MM.1S (cell line): ENCODE results near the gene SMIM35.

ENCODE experiments used
- DNase-seq: peaks from one replicate; pipeline ENCODE4 v3.0.0-alpha.2; 2015
- H2AFZ ChIP-seq: fragments of 300-600 bp; sonication (generic); 2 replicates; pipeline ENCODE4 v1.6.0; 2016; ENCODE audit warnings: antibody characterized with exemption, low read length
- H3F3A ChIP-seq: fragments of 300-600 bp; sonication (generic); 2 replicates; pipeline ENCODE4 v1.6.1; 2016; ENCODE audit warnings: mild to moderate bottlenecking, antibody characterized with exemption, low read length, moderate library complexity, mixed read lengths; ENCODE audit not compliant: insufficient read depth
- H3K27ac ChIP-seq: fragments of 300-600 bp; sonication (generic); 2 replicates; pipeline ENCODE4 v1.5.1; 2016; ENCODE audit warnings: mild to moderate bottlenecking, low read length
- H3K27me3 ChIP-seq: fragments of 300-600 bp; sonication (generic); replicated peaks from 2 replicates; pipeline ENCODE4 v1.6.0; 2016; ENCODE audit warnings: low read length; ENCODE audit not compliant: insufficient read depth
- H3K36me3 ChIP-seq: fragments of 300-600 bp; sonication (generic); replicated peaks from 2 replicates; pipeline ENCODE4 v1.6.1; 2016; ENCODE audit warnings: mild to moderate bottlenecking, low read length, mixed read lengths; ENCODE audit not compliant: insufficient read depth
- H3K4me1 ChIP-seq: fragments of 300-600 bp; sonication (generic); 2 replicates; pipeline ENCODE4 v1.6.1; 2016; ENCODE audit warnings: low read length, mixed read lengths
- H3K4me2 ChIP-seq: fragments of 300-600 bp; sonication (generic); 2 replicates; pipeline ENCODE4 v1.6.0; 2016; ENCODE audit warnings: low read depth, low read length
- H3K4me3 ChIP-seq: fragments of 300-600 bp; sonication (generic); 2 replicates; pipeline ENCODE4 v1.5.1; 2016; ENCODE audit warnings: low read length, mixed read lengths
- H3K79me2 ChIP-seq: fragments of 300-600 bp; sonication (generic); 2 replicates; pipeline ENCODE4 v1.6.1; 2016; ENCODE audit warnings: mixed run types, low read length, mixed read lengths
- H3K9ac ChIP-seq: fragments of 300-600 bp; sonication (generic); 2 replicates; pipeline ENCODE4 v1.6.1; 2016; ENCODE audit warnings: low read length, mixed read lengths
- H3K9me2 ChIP-seq: fragments of 300-600 bp; sonication (generic); replicated peaks from 2 replicates; pipeline ENCODE4 v1.6.1; 2016; ENCODE audit warnings: mild to moderate bottlenecking, low read length, mixed read lengths; ENCODE audit not compliant: insufficient read depth
- H3K9me3 ChIP-seq: fragments of 300-600 bp; sonication (generic); replicated peaks from 2 replicates; pipeline ENCODE4 v1.6.1; 2016; ENCODE audit warnings: mild to moderate bottlenecking, low read length, mixed read lengths; ENCODE audit not compliant: insufficient read depth
- H4K20me1 ChIP-seq: fragments of 300-600 bp; sonication (generic); 2 replicates; pipeline ENCODE4 v1.6.1; 2016; ENCODE audit warnings: mild to moderate bottlenecking, low read length, moderate library complexity, mixed read lengths; ENCODE audit not compliant: insufficient read depth
- EZH2 ChIP-seq: fragments of 300-600 bp; sonication (generic); optimal IDR thresholded peaks from 2 replicates; pipeline ENCODE3; 2017; ENCODE audit warnings: low read depth, mild to moderate bottlenecking, antibody characterized with exemption, low read length, mixed read lengths
- EZH2phosphoT487 ChIP-seq: fragments of 300-600 bp; sonication (generic); IDR thresholded peaks from 2 replicates; pipeline ENCODE4 v1.6.1; 2018; ENCODE audit warnings: antibody characterized with exemption, low read length
- TF ChIP-seq, protein P1 (sequence below): fragments of 300-600 bp; sonication (generic); IDR thresholded peaks from 2 replicates; pipeline ENCODE4 v1.5.1; 2016; ENCODE audit warnings: antibody characterized with exemption, low read length, mixed read lengths

Gene SMIM35

DNA sequence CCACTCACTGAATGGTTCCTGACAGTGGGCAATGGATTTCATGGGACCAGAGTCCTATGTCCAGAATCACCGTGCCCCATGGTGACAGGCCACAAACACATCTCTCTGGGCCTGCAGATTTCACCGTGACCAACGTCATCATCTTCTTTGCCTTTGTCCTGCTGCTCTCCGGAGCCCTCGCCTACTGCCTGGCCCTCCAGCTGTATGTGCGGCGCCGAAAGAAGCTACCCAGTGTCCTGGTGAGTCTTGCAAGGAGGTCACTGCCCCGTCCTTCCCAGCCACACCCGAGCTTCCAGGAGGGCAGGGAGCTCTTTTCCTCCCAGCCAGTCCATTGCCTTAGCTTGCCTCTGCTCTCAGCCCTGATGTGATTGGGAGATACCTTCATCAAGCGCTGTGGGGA is 91.3 kb downstream of the SMIM35 start:
- H3K4me2 ChIP-seq, result no peak overlapping the region
- no peak overlapping the region for H3K27ac ChIP-seq
- H3K36me3 ChIP-seq, result peaks cover 45% of the 10 kb centered on the region
- TF ChIP-seq EZH2 (no peak), EZH2phosphoT487 (no peak)
- TF ChIP-seq, protein P1, sequence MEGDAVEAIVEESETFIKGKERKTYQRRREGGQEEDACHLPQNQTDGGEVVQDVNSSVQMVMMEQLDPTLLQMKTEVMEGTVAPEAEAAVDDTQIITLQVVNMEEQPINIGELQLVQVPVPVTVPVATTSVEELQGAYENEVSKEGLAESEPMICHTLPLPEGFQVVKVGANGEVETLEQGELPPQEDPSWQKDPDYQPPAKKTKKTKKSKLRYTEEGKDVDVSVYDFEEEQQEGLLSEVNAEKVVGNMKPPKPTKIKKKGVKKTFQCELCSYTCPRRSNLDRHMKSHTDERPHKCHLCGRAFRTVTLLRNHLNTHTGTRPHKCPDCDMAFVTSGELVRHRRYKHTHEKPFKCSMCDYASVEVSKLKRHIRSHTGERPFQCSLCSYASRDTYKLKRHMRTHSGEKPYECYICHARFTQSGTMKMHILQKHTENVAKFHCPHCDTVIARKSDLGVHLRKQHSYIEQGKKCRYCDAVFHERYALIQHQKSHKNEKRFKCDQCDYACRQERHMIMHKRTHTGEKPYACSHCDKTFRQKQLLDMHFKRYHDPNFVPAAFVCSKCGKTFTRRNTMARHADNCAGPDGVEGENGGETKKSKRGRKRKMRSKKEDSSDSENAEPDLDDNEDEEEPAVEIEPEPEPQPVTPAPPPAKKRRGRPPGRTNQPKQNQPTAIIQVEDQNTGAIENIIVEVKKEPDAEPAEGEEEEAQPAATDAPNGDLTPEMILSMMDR, result no peak
- 0 out of 2 replicates have a peak, but pooled peaks cover 2% of the 10 kb centered on the region for H4K20me1 ChIP-seq
- no peaks in the 10 kb centered on the region for H3K9me2 ChIP-seq
- no peak for DNase-seq
- H3K4me1 ChIP-seq, result peaks cover 30% of the 10 kb centered on the region
- no peaks in the 10 kb centered on the region; the same call in 1 of the 2 replicates for H3F3A ChIP-seq
- H3K9me3 ChIP-seq, result no peaks in the 10 kb centered on the region
- no peaks in the 10 kb centered on the region for H3K27me3 ChIP-seq
- no peak overlapping the region for H3K9ac ChIP-seq
- H2AFZ ChIP-seq, result no peak overlapping the region
- H3K4me3 ChIP-seq, result no peak overlapping the region
- peaks cover 36% of the 10 kb centered on the region for H3K79me2 ChIP-seq

DNA sequence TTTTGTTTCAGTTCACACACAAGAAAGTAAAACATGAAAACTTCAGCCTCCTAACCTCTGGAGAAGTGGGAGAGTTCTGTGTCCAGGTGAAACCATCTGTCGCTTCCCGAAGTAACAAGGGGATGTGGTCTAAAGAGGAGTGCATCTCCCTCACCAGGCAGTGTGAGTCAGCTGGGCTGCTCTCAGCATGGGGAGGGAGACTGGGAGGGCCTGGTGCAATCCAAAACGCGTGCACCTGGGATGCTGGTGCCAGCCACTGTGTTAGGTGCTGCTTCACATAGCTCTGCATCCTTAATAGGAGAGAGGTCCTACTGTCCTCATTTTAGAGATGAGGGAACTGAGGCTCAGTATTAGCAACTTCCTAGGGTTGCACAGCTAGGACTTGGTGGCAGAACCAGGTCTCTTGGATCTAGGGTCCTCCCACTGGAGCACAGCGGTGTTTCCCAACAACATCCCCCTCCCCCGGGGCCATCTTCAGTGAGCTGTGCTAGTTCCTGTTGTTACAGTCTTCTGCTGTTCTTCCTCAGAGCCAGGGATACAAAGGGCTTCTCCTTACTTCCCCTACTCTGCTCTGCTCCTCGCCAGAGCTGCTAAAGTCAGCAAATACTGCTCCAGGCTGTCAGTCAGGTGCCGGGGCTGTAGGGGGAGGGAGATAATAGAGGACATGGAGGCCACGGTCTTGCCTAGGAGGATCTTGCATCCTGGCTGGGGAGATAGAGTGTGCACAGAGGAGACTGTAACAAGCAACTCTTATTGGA is 92.6 kb downstream of the SMIM35 start:
- Histone ChIP-seq H3K27me3 (no peaks in the 10 kb centered on the region), H3K4me2 (no peak overlapping the region), H3K79me2 (peaks cover 49% of the 10 kb centered on the region), H2AFZ (no peak overlapping the region), H4K20me1 (0 out of 2 replicates have a peak, but pooled peaks cover 2% of the 10 kb centered on the region), H3K9me2 (no peaks in the 10 kb centered on the region), H3K36me3 (peaks cover 56% of the 10 kb centered on the region), H3K9me3 (no peaks in the 10 kb centered on the region), H3K4me3 (no peak overlapping the region), H3K4me1 (peaks cover 33% of the 10 kb centered on the region), H3K27ac (no peak overlapping the region), H3K9ac (no peak overlapping the region), H3F3A (no peaks in the 10 kb centered on the region)
- no peak for DNase-seq
- TF ChIP-seq, protein P1, result no peak
- TF ChIP-seq EZH2phosphoT487, result no peak

DNA sequence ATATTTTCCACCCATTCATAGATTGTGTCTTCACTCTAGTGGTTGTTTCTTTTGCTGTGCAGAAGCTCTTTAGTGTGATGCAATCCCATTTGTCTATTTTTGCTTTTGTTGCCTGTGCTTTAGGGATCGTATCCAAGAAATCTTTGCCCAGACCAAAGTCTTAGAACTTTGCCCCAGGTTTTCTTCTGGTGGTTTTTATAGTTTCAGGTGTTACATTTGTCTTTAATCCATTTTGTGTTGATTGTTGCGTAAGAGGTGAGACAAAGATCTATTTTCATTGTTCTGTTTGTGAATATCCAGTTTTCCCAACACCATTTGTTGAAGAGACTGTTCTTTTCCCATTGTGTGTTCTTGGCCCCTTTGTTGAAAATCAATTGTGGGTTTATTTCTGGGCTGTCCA is 94.1 kb downstream of the SMIM35 start:
- TF ChIP-seq EZH2phosphoT487, result no peak
- TF ChIP-seq, protein P1, result no peak
- TF ChIP-seq EZH2, result no peak
- Histone ChIP-seq H3K27ac (no peak overlapping the region), H2AFZ (no peak overlapping the region), H3K27me3 (no peaks in the 10 kb centered on the region), H4K20me1 (0 out of 2 replicates have a peak, but pooled peaks cover 2% of the 10 kb centered on the region), H3K9ac (no peak overlapping the region), H3K4me2 (no peak overlapping the region), H3K36me3 (peaks cover 50% of the 10 kb centered on the region), H3K9me3 (no peaks in the 10 kb centered on the region), H3K79me2 (peaks cover 65% of the 10 kb centered on the region), H3F3A (peaks cover 2% of the 10 kb centered on the region), H3K4me3 (no peak overlapping the region), H3K9me2 (no peaks in the 10 kb centered on the region), H3K4me1 (peaks cover 43% of the 10 kb centered on the region)
- no peak for DNase-seq
